Gastroesophageal sphincter (tissue), 3 donors: Measurements from ENCODE around the gene PTPRN2.

Source experiments
- POLR2A ChIP-seq, 2 donors: fragments of 450-650 bp; IDR thresholded peaks; one replicate each; pipeline ENCODE4 v1.6.1; 2017; ENCODE audit warnings: antibody characterized with exemption in 2 of 2, mild to moderate bottlenecking in 2 of 2, moderate library complexity in 1 of 2
- POLR2AphosphoS5 ChIP-seq: sonication (generic); formaldehyde crosslinking; IDR thresholded peaks from one replicate; pipeline ENCODE4 v1.6.1; 2017; ENCODE audit warnings: antibody characterized with exemption
- TF ChIP-seq, protein P1 (sequence below), 4 experiments: fragments of 200-600 bp in 2 of 4; fragments of 450-650 bp in 2 of 4; sonication (generic) in 1 of 4; IDR thresholded peaks; one replicate each; pipeline ENCODE4 v1.5.1; 2017 to 2019; ENCODE audit warnings: antibody characterized with exemption in 4 of 4, mild to moderate bottlenecking in 2 of 4, moderate library complexity in 2 of 4

DNA sequence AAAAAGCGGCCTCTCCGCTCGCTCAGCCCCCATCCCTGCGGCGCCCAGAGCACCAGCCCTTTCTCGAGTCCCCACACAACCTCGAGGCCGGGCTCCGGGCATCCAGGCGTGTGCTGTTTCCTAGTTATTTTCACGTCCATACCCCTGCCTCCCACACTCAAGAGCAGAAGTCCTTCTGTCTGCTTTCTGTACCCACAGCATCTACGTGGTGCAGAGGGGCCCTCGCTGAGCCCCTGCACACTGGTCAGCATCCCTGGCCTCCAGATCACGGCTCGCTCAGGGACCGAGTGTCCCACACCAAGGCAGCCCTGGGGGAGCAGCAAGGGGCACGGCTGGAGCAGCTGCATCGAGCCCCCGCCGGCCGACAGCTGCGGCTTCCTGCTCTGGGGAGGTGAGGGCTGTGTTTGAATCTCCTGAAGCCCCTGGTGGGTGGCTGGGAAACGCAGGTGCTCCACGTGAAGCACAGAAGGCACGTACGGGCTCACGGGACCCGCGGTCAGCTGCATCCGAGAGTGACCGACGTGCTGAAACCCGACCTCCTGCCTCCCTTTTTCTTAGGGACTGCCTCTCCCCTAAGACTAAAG, 917.8 kb downstream of the PTPRN2 start:
- TF ChIP-seq POLR2AphosphoS5 (no peak), POLR2A (IDR thresholded peaks at IDR 0.05) (no peak)
- TF ChIP-seq, protein P1, sequence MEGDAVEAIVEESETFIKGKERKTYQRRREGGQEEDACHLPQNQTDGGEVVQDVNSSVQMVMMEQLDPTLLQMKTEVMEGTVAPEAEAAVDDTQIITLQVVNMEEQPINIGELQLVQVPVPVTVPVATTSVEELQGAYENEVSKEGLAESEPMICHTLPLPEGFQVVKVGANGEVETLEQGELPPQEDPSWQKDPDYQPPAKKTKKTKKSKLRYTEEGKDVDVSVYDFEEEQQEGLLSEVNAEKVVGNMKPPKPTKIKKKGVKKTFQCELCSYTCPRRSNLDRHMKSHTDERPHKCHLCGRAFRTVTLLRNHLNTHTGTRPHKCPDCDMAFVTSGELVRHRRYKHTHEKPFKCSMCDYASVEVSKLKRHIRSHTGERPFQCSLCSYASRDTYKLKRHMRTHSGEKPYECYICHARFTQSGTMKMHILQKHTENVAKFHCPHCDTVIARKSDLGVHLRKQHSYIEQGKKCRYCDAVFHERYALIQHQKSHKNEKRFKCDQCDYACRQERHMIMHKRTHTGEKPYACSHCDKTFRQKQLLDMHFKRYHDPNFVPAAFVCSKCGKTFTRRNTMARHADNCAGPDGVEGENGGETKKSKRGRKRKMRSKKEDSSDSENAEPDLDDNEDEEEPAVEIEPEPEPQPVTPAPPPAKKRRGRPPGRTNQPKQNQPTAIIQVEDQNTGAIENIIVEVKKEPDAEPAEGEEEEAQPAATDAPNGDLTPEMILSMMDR (IDR thresholded peaks at IDR 0.05), result no peak
